CD4-positive, alpha-beta T cell treated with Interferon gamma for 1 hour (primary cell): ENCODE results near the gene OR2A12.
"Not testable (repeated sequence)": the region's sequence is repeated elsewhere in the genome, so short reads cannot be mapped to it uniquely, and the experiment has no call there.

Source experiments
- DNase-seq: peaks from one replicate; pipeline ENCODE4 v3.0.0-alpha.2; 2020

OR2A12 gene

DNA sequence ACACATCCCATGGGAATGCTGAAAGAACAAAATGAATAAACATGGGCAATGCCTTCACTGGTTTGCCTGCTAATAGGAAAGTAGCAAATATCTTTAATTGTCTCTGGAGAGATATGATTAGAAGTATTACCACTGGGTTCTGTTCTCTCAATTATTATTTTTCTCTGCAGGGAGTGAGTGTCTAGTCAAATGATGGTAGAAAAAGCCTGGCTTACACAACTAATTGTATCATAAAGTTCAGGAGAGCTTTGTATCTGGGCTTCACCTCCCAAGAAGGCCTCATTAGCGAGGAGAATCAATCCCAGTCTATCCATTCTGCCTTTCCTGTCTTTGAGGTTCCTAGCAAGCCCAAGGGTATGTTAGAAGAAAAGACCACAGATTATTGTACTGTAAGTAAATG lies 36.8 kb downstream of the OR2A12 start, which contains the start of gene OR2A14:
Gene OR2A14, plus strand, starts transcription at position 301 of the 400 bp plus-strand sequence. CDS start 5,937 bp downstream, outside the sequence.
- DNase-seq = no peak

DNA sequence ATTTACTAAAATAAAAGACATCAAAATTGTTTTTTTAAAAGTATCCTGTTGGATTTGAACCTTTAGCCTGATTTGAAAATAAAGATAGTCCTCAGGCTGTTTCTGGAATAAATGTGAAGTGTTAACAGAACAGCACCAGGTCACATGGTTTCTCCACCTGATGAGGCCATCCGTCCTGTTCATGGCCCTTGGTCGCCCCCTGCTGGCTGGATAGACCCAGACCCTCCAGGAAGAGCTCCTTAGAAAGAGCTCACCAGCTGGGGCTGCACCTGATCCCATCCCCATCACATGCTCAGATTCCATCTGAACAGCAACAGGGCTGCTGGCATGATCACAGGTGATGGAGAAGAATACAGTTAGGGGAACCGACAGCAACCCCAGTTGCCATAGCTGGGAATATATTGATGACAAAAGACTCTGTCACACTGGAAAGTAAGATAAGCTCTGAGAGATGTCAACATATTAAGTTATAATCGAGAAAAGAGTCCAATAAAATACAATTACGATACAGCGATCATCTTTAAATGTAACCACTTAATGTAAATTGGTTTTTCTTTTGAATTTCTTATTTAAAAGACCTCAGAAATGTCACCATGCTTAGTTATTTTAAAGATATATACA lies 41.7 kb downstream of the OR2A12 start:
- DNase-seq = peak; percentile 72

DNA sequence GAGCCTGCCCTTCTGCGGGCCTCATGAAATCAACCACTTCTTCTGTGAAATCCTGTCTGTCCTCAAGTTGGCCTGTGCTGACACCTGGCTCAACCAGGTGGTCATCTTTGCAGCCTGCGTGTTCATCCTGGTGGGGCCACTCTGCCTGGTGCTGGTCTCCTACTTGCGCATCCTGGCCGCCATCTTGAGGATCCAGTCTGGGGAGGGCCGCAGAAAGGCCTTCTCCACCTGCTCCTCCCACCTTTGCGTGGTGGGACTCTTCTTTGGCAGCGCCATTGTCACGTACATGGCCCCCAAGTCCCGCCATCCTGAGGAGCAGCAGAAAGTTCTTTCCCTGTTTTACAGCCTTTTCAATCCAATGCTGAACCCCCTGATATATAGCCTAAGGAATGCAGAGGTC lies 43.5 kb downstream of the OR2A12 start:
- DNase-seq = not testable (repeated sequence)

DNA sequence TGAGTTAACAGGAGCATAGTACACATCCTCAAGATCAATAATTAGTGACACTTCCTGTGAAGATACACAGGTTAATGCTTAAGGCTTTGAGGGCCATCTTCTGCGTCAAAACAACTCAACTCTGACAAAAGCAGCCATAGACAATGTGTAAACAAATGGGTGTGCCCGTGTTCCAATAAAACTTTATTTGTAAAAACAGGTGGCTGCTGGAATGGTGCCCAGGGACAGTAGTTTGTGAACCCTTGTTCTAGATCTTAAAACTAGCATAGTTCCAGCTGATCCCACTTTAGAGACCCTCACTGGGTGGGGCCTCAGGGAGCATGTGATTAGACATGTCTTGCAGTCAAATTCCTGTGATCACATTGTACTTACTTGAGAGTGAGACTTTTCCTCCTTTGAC lies 44.7 kb downstream of the OR2A12 start:
- DNase-seq = no peak

DNA sequence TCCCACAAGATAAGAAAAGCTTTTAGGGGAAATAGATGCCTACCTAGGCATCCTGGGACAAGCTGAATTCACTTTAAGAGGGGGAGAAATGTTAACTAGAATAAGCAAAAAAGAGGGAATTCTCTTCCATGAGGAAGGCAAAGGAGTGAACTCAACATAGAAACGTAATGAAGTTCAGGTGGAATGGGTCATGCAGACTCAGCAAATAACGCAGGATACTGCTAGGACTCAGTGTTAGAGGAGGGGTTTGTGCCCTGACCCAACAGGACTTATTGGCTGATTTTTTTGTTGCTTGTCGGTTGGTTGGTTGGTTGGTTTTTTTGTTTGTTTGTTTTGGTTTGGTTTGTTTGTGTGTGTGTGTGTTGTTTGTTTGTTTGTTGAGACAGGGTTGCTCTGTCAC lies 46.2 kb downstream of the OR2A12 start:
- DNase-seq = no peak

DNA sequence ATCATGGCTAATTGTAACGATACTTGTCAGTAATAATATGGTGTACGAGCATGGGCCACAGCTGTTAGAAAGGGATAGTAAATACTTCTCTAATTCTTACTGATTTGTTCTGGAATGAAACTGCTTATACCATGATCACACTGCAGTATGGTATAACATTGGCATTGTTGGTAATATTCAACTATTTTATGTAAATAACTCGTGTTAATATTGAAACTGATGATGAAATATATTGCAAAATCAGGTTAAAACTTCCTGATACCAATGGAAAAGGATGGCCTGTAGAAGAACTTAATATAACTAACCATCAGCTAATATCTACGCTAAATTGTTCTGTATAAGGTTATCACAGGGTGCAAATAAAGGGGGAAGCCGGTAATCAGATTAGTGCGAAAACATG lies 47.2 kb downstream of the OR2A12 start:
- DNase-seq = no peak

DNA sequence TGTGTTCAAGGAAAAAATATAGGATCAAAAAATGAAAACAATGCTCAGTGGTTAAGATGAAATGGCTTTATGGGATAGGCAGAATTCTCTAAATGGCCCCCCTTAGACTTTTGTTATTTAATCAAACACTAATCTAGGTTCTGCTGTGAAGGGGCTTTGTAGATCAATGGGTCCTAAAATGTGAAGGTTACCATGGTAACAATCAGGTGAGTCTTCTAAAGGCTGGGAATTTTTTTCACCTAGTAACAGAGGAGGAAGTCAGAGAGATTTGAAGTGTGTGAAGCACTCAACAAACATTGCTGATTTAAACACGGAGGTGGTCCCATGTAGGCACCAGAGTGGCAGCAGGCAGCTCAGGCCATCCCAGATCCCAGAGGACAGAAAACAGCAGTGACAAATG lies 48.0 kb downstream of the OR2A12 start:
- DNase-seq = no peak

DNA sequence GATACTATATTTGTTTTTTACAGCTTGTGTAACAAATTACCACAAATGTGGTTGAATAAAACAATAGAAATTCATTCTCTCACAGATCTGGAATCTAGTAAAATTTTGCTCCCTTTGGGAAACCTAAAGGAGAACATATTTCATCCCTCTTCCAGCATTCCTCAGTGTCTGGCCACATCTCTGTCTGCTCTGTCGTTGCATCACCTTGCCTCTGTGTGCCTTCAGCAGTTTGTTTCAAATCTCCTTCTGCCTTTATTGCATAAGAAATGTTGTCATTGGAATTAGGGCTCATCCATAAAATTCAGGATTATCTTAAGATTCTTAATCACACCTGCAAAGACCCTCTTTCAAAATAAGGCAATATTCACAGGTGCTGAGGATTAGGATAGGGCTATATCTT lies 51.4 kb downstream of the OR2A12 start:
- no peak for DNase-seq

DNA sequence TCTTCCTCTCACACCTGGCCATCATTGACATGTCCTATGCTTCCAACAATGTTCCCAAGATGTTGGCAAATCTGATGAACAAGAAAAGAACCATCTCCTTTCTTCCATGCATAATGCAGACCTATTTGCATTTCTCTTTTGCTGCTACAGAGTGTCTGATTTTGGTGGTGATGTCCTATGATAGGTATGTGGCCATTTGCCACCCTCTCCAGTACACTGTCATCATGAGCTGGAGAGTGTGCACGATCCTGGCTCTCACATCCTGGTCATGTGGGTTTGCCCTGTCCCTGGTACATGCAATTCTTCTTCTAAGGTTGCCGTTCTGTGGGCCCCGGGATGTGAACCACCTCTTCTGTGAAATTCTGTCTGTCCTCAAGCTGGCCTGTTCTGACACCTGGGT lies 56.1 kb downstream of the OR2A12 start:
- DNase-seq = no peak

DNA sequence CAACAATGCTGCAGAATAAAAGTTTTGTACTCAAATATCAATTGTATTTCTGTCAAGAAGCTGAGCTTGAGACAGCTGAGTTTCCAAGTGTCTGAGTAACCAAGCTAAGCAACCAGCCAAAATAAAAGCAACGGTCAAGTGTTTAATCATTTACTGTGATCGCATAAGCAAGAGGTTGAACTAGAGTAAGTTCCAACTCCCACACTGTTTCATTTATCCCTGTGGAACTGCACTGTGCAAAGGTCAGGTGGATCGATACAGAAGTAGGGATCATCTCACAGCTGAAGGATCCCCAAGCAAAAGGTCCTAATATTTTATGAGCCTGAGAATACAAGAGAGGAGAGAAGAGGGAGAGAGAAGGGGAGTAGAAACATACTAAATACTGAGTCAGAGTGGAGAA lies 58.3 kb downstream of the OR2A12 start:
- no peak for DNase-seq

DNA sequence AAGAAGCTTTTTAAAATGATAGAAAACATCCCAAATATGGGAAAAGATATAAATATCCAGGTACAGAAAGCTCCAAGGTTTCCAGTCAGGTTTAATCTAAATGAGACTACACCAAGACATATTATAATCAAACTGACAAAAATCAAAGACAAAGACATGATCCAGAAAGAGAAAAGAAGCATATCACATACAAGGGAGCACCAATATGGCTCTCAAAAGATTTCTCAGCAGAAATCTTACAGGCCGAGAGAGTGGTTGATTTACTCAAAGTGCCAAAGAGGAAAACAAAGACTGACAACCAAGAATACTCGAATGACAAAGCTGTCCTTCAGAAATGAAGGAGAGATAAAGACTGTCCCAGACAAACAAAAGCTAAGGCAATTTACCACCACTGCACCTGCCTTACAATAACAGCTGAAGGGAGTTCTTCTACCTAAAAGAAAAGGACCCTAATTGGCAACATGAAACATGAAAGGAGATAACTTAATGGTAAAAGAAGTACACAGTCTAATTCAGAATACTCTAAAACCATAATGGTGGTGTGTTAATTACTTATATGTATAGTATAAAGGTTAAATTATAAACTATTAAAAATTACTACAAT lies 62.2 kb downstream of the OR2A12 start:
- no peak for DNase-seq
